ENCODE measurements around the gene FSTL1.
A peak's percentile ranks its signal among the peaks of the same experiment; 100 is the strongest.

The FSTL1 gene

DNA sequence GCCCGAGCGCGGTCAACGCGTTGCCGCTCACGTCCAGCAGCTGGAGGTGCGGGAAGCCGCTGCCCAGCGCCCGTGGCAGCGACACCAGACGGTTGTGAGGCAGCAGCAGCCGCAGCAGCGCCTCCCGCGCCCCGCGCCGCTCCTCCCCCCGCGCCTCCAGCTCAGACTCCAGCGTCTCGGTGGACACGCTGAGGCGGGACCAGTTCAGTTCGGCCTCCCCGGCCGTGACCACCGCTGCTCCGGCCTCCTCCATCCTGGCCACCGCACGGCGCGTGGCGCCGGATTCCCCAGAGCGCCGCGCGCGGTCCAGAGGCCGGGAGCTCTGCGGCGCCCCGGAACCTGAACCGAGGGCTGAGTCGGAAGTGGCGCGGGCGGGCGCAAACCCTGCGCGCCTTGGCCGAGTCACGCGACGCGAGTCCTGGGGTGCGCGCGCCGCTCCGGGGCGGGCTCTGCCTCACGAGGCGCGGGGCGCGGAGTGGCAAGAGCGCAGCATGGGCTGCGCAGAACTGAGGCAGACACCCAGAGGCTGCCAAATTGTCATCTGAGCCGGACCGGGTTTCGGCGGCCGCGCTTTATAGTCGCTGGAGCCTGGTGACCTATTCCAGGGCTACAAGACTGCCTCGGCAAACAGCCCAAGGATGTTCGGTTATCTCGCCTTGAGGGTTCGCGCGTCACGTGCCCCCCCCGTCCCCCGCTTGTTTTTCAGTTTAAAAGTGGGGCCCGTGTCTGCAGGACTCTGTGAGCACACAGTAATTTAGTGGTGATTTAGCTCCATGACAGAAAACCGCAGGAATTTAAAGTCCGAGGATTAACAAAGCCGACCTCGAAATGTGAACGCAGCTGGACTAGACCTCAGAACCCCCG, 101.6 kb downstream of the FSTL1 start, which contains the start of gene LRRC58:
Gene LRRC58 (minus strand): TSS at position 364 of the 864 bp plus-strand sequence. CDS start 111 bp downstream, at position 253.
- peak; percentile 94 for DNase-seq

DNA sequence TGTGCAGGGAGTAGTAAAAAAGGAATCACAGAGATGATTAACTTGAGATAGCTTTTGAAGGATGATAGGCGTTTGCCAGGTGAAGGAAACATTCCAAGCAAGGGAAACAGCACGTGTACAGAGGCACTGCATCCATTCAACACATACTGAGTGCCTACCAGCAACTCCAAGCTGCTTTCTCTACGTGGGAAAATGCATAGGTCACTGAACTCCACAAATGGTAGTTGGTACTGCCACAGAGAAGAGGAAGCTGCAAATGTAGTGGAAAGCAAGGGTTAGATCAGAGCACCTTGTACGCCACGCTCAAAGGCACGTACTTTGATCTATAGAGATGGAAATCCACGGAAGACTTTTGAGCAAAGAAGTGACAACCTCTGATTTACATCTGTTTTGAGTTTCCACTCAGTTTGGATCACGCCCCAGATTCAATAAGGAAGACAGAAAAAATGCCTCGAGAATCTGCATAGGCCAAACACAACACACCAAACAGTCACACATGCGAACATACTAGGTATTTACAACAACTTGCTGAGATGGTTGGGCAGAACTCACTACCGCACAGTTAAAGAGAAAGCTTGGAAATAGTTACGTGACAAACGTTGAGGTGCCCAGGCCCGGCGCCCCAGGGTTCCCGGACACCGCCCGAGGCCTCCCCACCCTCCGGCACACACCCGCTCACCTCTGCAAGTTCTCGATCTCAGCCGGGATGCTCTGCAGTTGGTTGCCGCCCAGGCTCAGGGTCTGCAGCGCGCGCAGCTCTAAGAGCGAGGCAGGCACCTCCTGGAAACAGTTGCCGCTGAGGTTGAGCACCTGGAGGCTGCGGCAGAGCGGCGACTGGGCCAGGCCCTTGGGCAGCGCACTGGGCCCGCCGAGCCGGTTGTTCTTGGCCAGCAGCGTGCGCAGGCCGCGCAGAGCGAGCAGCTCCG, 102.5 kb downstream of the FSTL1 start:
- no peak for DNase-seq

DNA sequence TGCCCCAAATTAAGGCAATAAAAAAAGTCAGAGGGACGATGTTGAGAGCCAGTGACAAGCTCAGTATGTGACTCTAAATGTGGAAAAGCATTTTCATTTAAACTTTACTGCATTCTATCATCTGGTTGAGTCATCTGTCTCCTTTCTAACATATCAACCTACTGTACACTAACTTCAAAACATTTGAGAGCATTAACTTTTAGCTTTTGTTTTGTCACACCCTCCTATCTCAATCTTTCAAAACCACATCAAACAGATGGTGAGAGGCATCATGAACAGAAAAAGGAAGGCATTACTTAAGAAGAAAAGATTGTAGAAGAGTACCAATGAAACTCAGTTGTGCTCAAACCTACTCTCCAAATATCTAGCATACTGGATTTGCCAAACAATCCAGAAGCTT, 106.4 kb downstream of the FSTL1 start:
- no peak for DNase-seq

Data from femur (tissue), 1 donor.